OCI-LY3 (cell line): ENCODE measurements around the gene TUBGCP5.
"Not testable (repeated sequence)": the region's sequence is repeated elsewhere in the genome, so short reads cannot be mapped to it uniquely, and the experiment has no call there.

Source experiments
- H2AFZ ChIP-seq: fragments of 200-600, 300-600 bp; shearing (Covaris generic); 2 replicates; pipeline ENCODE4 v1.6.0; 2014; ENCODE audit warnings: antibody characterized with exemption, low read depth, low read length
- H3K27ac ChIP-seq: fragments of 200-600, 300-600 bp; sonication (generic); 2 replicates; pipeline ENCODE4 v1.5.1; 2014; ENCODE audit warnings: mild to moderate bottlenecking, low read length, moderate library complexity, mixed read lengths
- H3K27me3 ChIP-seq: fragments of 200-600, 300-600 bp; sonication (generic); 2 replicates; pipeline ENCODE4 v1.6.1; 2014; ENCODE audit warnings: low read depth, low read length, mixed read lengths
- H3K36me3 ChIP-seq: fragments of 200-600, 300-600 bp; sonication (generic); replicated peaks from 2 replicates; pipeline ENCODE3; 2014; ENCODE audit warnings: low read depth, low read length, mixed read lengths
- H3K4me1 ChIP-seq: fragments of 300-600, 200-600 bp; sonication (generic); 2 replicates; pipeline ENCODE4 v1.6.1; 2014; ENCODE audit warnings: low read length, mixed read lengths
- H3K4me2 ChIP-seq: fragments of 200-600, 300-600 bp; sonication (generic); 2 replicates; pipeline ENCODE4 v1.6.1; 2014; ENCODE audit warnings: low read length, mixed read lengths
- H3K4me3 ChIP-seq: fragments of 300-600, 200-600 bp; sonication (generic); 2 replicates; pipeline ENCODE4 v1.5.1; 2014; ENCODE audit warnings: antibody characterized with exemption, mild to moderate bottlenecking, low read length, moderate library complexity
- H3K79me2 ChIP-seq: fragments of 300-600, 200-600 bp; shearing (Covaris generic); 2 replicates; pipeline ENCODE4 v1.6.1; 2014; ENCODE audit warnings: mild to moderate bottlenecking, low read length, mixed read lengths
- H3K9ac ChIP-seq: fragments of 300-600, 200-600 bp; shearing (Covaris generic); 2 replicates; pipeline ENCODE4 v1.6.0; 2014; ENCODE audit warnings: mild to moderate bottlenecking, low read length, moderate library complexity
- H3K9me3 ChIP-seq: fragments of 200-600, 300-600 bp; shearing (Covaris generic); 2 replicates; pipeline ENCODE4 v1.6.1; 2014; ENCODE audit warnings: low read length, mixed read lengths; ENCODE audit not compliant: insufficient read depth
- H4K20me1 ChIP-seq: fragments of 200-600, 300-600 bp; sonication (generic); 2 replicates; pipeline ENCODE4 v1.6.1; 2016; ENCODE audit warnings: low read length, mixed read lengths; ENCODE audit not compliant: insufficient read depth
- EZH2phosphoT487 ChIP-seq: fragments of 200-600 bp; shearing (Covaris generic); IDR thresholded peaks from 2 replicates; pipeline ENCODE4 v1.6.1; 2018; ENCODE audit warnings: antibody characterized with exemption, mixed run types, low read depth
- TF ChIP-seq, protein P1 (sequence below): fragments of 200-600, 300-600 bp; sonication (generic); IDR thresholded peaks from 2 replicates; pipeline ENCODE4 v1.5.1; 2014; ENCODE audit warnings: antibody characterized with exemption, low read length, low read depth

Gene TUBGCP5

GRCh38 chr15:23050708-23051107 is 11.3 kb upstream of the TUBGCP5 start:
- Histone ChIP-seq H3K4me3 (no peak overlapping the region), H3K79me2 (no peaks in the 10 kb centered on the region), H3K9ac (no peak overlapping the region), H3K36me3 (no peaks in the 10 kb centered on the region), H2AFZ (no peak overlapping the region), H3K27ac (no peak overlapping the region), H4K20me1 (no peaks in the 10 kb centered on the region), H3K4me1 (no peaks in the 10 kb centered on the region), H3K9me3 (no peaks in the 10 kb centered on the region), H3K4me2 (no peak overlapping the region), H3K27me3 (0 out of 2 replicates have a peak, but pooled peaks cover 7% of the 10 kb centered on the region)
- TF ChIP-seq, protein P1, sequence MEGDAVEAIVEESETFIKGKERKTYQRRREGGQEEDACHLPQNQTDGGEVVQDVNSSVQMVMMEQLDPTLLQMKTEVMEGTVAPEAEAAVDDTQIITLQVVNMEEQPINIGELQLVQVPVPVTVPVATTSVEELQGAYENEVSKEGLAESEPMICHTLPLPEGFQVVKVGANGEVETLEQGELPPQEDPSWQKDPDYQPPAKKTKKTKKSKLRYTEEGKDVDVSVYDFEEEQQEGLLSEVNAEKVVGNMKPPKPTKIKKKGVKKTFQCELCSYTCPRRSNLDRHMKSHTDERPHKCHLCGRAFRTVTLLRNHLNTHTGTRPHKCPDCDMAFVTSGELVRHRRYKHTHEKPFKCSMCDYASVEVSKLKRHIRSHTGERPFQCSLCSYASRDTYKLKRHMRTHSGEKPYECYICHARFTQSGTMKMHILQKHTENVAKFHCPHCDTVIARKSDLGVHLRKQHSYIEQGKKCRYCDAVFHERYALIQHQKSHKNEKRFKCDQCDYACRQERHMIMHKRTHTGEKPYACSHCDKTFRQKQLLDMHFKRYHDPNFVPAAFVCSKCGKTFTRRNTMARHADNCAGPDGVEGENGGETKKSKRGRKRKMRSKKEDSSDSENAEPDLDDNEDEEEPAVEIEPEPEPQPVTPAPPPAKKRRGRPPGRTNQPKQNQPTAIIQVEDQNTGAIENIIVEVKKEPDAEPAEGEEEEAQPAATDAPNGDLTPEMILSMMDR: no peak
- TF ChIP-seq EZH2phosphoT487: no peak

DNA sequence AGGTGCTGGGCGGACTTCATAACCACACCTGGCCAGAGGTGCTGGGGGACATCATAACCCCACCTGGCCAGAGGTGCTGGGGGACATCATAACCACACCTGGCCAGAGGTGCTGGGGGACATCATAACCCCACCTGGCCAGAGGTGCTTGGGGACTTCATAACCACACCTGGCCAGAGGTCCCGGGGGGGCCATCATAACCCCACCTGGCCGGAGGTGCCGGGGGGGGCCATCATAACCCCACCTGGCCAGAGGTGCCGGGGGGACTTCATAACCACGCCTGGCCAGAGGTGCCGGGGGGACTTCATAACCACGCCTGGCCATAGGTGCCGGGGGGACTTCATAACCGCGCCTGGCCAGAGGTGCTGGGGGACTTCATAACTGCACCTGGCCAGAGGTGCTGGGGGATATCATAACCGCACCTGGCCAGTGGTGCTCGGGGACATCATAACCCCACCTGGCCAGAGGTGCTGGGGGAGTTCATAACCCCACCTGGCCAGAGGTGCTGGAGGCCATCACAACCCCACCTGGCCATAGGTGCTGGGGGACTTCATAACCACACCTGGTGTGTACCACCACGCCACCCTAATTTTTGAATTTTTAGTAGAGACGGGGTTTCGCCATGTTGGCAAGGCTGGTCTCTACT is 10.7 kb upstream of the TUBGCP5 start:
- Histone ChIP-seq H3K9me3 (no peaks in the 10 kb centered on the region), H4K20me1 (no peaks in the 10 kb centered on the region), H3K4me1 (no peaks in the 10 kb centered on the region), H3K36me3 (no peaks in the 10 kb centered on the region), H3K27ac (no peak overlapping the region), H3K9ac (no peak overlapping the region), H2AFZ (no peak overlapping the region), H3K4me3 (no peak overlapping the region), H3K27me3 (0 out of 2 replicates have a peak, but pooled peaks cover 7% of the 10 kb centered on the region), H3K79me2 (no peaks in the 10 kb centered on the region), H3K4me2 (no peak overlapping the region)
- TF ChIP-seq, protein P1: no peak
- TF ChIP-seq EZH2phosphoT487: no peak

- not testable (repeated sequence) for H3K27me3 ChIP-seq, H3K36me3 ChIP-seq
Observed at GRCh38 chr15:23048572-23049282, 9.4 kb upstream of the TUBGCP5 start.

GRCh38 chr15:23043987-23044386 is 4.6 kb upstream of the TUBGCP5 start:
- not testable (repeated sequence) for H3K79me2 ChIP-seq, H4K20me1 ChIP-seq, H3K4me2 ChIP-seq, H3K36me3 ChIP-seq, H3K9ac ChIP-seq, H3K4me3 ChIP-seq, H3K27me3 ChIP-seq, H2AFZ ChIP-seq, H3K4me1 ChIP-seq, H3K27ac ChIP-seq, H3K9me3 ChIP-seq

More at GRCh38 chr15:23048572-23049282, 9.4 kb upstream of the TUBGCP5 start:
- H3K9ac ChIP-seq, H2AFZ ChIP-seq, H3K4me3 ChIP-seq, H3K4me2 ChIP-seq, H3K4me1 ChIP-seq, H3K79me2 ChIP-seq, H4K20me1 ChIP-seq, H3K27ac ChIP-seq, H3K9me3 ChIP-seq: not testable (repeated sequence)

DNA sequence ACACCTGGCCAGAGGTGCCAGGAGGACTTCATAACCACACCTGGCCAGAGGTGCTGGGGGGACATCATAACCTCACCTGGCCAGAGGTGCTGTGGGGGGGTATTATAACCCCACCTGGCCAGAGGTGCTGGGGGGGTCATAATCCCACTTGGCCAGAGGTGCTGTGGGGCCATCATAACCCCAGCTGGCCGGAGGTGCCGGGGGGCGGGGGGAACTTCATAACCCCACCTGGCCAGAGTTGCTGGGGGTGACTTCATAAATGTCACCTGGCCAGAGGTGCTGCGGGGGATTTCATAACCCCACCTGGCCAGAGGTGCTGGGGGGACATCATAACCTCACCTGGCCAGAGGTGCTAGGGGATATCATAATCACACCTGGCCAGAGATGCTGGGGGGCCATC is 4.2 kb upstream of the TUBGCP5 start:
- not testable (repeated sequence) for H3K9ac ChIP-seq, H3K4me3 ChIP-seq, H3K27ac ChIP-seq, H3K36me3 ChIP-seq, H3K4me1 ChIP-seq, H3K9me3 ChIP-seq, H3K4me2 ChIP-seq, H2AFZ ChIP-seq, H4K20me1 ChIP-seq, H3K27me3 ChIP-seq, H3K79me2 ChIP-seq

DNA sequence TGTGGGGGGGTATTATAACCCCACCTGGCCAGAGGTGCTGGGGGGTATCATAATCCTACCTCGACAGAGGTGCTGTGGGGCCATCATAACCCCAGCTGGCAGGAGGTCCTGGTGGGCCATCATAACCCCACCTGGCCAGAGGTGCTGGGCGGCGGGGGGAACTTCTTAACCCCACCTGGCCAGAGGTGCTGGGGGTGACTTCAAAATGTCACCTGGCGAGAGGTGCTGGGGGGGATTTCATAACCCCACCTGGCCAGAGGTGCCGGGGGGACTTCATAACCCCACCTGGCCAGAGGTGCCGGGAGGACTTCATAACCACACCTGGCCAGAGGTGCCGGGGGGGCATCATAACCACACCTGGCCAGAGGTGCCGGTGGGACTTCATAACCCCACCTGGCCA is 2.4 kb upstream of the TUBGCP5 start:
- H4K20me1 ChIP-seq, H3K4me2 ChIP-seq, H3K9me3 ChIP-seq, H3K9ac ChIP-seq, H3K36me3 ChIP-seq, H3K27me3 ChIP-seq, H2AFZ ChIP-seq, H3K4me1 ChIP-seq, H3K4me3 ChIP-seq, H3K27ac ChIP-seq: not testable (repeated sequence)
- H3K79me2 ChIP-seq: peaks cover 13% of the 10 kb centered on the region
